ENCODE measurements around the gene ZDHHC4. TPM values are rescaled to one million over a fixed set of nuclear protein-coding genes. Genes with fewer than 3 reads are reported as not detected.

The ZDHHC4 gene
- total and polyA plus RNA-seq, 10 of the 15 experiments (the other 5 are each of a cell fraction or from before 2014, with no cell fraction given), result 30.6 to 74.3 (median 35.8) TPM

- 55% methylated on average over 5 of the region's 6 CpGs for WGBS (ENCODE audit: insufficient coverage, insufficient replicate concordance, low lambda C conversion rate, missing lambda C conversion rate)
- CTCF ChIA-PET, result interaction anchor here (2.7 kb wide), 1 partner anchor 29 kb away, joined by 12 read pairs; no protein-coding TSS in a partner anchor
- ATAC-seq, result no peak
- no peak for TF ChIP-seq E2F8 (IDR thresholded peaks at IDR 0.05; ENCODE audit: low read depth, partially characterized antibody)
- TF ChIP-seq ZZZ3 (IDR thresholded peaks at IDR 0.05; ENCODE audit: control insufficient read depth, insufficient read length, low read depth), result no peak
- no peak for TF ChIP-seq SPI1 (IDR thresholded peaks at IDR 0.05; ENCODE audit: borderline replicate concordance, insufficient read depth, low read depth, low read length)
- TF ChIP-seq POLR2A (IDR thresholded peaks at IDR 0.05; ENCODE audit: low read depth, low read length), result no peak
- no peak for TF ChIP-seq BCL11A (IDR thresholded peaks at IDR 0.05; ENCODE audit: low read depth, low read length)
- no peak for TF ChIP-seq ZBED1 (IDR thresholded peaks at IDR 0.05; ENCODE audit: borderline replicate concordance)
- TF ChIP-seq CHD1 (IDR thresholded peaks at IDR 0.05; ENCODE audit: low read depth, low read length), result no peak
- TF ChIP-seq ATF7 (IDR thresholded peaks at IDR 0.05; ENCODE audit: low read depth), result no peak
- no peak for TF ChIP-seq RAD51 (IDR thresholded peaks at IDR 0.05)
- no peak for TF ChIP-seq PML (IDR thresholded peaks at IDR 0.05; ENCODE audit: low read length)
- TF ChIP-seq EZH2 (IDR thresholded peaks at IDR 0.05; ENCODE audit: borderline replicate concordance, control insufficient read depth, low read depth, low read length), result no peak
- no peak for TF ChIP-seq BCLAF1 (IDR thresholded peaks at IDR 0.05)
- TF ChIP-seq BMI1 (IDR thresholded peaks at IDR 0.05; ENCODE audit: borderline replicate concordance), result no peak
- no peak for TF ChIP-seq PAX8 (IDR thresholded peaks at IDR 0.05)
- no peak for TF ChIP-seq FOS (IDR thresholded peaks at IDR 0.05; ENCODE audit: borderline replicate concordance, extremely low read depth, insufficient read length)
- TF ChIP-seq ASH2L (IDR thresholded peaks at IDR 0.05; ENCODE audit: borderline replicate concordance, low read depth), result no peak
- no peak for TF ChIP-seq ZBTB33 (IDR thresholded peaks at IDR 0.05)
- no peak for TF ChIP-seq RELA (IDR thresholded peaks at IDR 0.05; ENCODE audit: borderline replicate concordance, partially characterized antibody)
Measured at GRCh38 chr7:6529643-6530042, 47.6 kb upstream of the ZDHHC4 start.

More at GRCh38 chr7:6529643-6530042, 47.6 kb upstream of the ZDHHC4 start:
- H2AFZ ChIP-seq (ENCODE audit: control insufficient read depth, low read depth, low read length), result no peak overlapping the region
- peaks cover 4% of the 10 kb centered on the region for H3K4me1 ChIP-seq (ENCODE audit: control insufficient read depth, insufficient read depth, low read length)
- H3K9ac ChIP-seq (ENCODE audit: control insufficient read depth, insufficient read depth, low read length), result no peak overlapping the region
- H3K9me3 ChIP-seq (replicated peaks; ENCODE audit: control insufficient read depth, insufficient read depth, low read length), result no peaks in the 10 kb centered on the region
- in situ Hi-C loops (cut with MboI) (no loop called here), intact Hi-C loops (cut with micrococcal nuclease; ENCODE audit: unreplicated experiment) (no loop called here)
- no peaks in the 10 kb centered on the region for H4K20me1 ChIP-seq (ENCODE audit: control insufficient read depth, insufficient read depth)
- DNase-seq (ENCODE audit: low read depth, low spot score) (no peak), FAIRE-seq (no peak)
- H3K79me2 ChIP-seq (ENCODE audit: control insufficient read depth, insufficient read depth, low read length), result no peaks in the 10 kb centered on the region
- no TSS peak for BruUV-seq (replicated peaks)
- ChIA-PET SMC1A (ENCODE audit: uncharacterized antibody, unreplicated experiment) (no interaction called here), POLR2A (no interaction called here), RAD21 (ENCODE audit: unreplicated experiment) (no interaction called here)
- no peak overlapping the region for H3K27ac ChIP-seq (ENCODE audit: control insufficient read depth, insufficient read depth)
- no peak overlapping the region for H3K4me2 ChIP-seq (ENCODE audit: control insufficient read depth, insufficient read depth)
- peaks cover 0 to 5% of the 10 kb centered on the region in 2 experiments; a peak in 3 of 4 replicates for H3K27me3 ChIP-seq (replicated peaks in 1 of 2; ENCODE audit: control insufficient read depth in 2 of 2, insufficient read depth in 2 of 2, low read length in 1 of 2)
- H3K4me3 ChIP-seq, result no peak overlapping the region
- no peaks in the 10 kb centered on the region for H3K36me3 ChIP-seq (ENCODE audit: control insufficient read depth in 2 of 2, insufficient read depth in 2 of 2, low read length in 1 of 2)
